ENCODE measurements around the gene TUBA4A. TPM values are rescaled to one million over a fixed set of nuclear protein-coding genes. Genes with fewer than 3 reads are reported as not detected.
"Not testable (repeated sequence)": the region's sequence is repeated elsewhere in the genome, so short reads cannot be mapped to it uniquely, and the experiment has no call there.

The TUBA4A gene
- total RNA-seq, 1 experiment from 2014 or later = not detected

- peak; percentile 83 for DNase-seq (ENCODE audit: low read depth, low spot score)
- in situ Hi-C loops (cut with HindIII; ENCODE audit: low pct_unique_long_range_greater_than_20kb, low sequenced_read_pairs) = no loop called here
These were observed 24.3 kb upstream of the TUBA4A start for GRCh38 chr2:219277703-219278654.

GRCh38 chr2:219274361-219274921 is 20.7 kb upstream of the TUBA4A start:
- DNase-seq (ENCODE audit: low read depth, low spot score) = no peak
- in situ Hi-C loops (cut with HindIII; ENCODE audit: low pct_unique_long_range_greater_than_20kb, low sequenced_read_pairs) = no loop called here

- in situ Hi-C loops (cut with HindIII; ENCODE audit: low pct_unique_long_range_greater_than_20kb, low sequenced_read_pairs) = no loop called here
These were observed 20.2 kb upstream of the TUBA4A start for GRCh38 chr2:219273937-219274336.

GRCh38 chr2:219272995-219273394 is 19.3 kb upstream of the TUBA4A start:
- DNase-seq (ENCODE audit: low read depth, low spot score) = no peak
- in situ Hi-C loops (cut with HindIII; ENCODE audit: low pct_unique_long_range_greater_than_20kb, low sequenced_read_pairs) = no loop called here

More at GRCh38 chr2:219273937-219274336, 20.2 kb upstream of the TUBA4A start:
- no peak for DNase-seq (ENCODE audit: low read depth, low spot score)

- in situ Hi-C loops (cut with HindIII; ENCODE audit: low pct_unique_long_range_greater_than_20kb, low sequenced_read_pairs) = no loop called here
- DNase-seq (ENCODE audit: low read depth, low spot score) = no peak
These were observed 18.6 kb upstream of the TUBA4A start for GRCh38 chr2:219272356-219272755.

- DNase-seq (ENCODE audit: low read depth, low spot score) = no peak
- in situ Hi-C loops (cut with HindIII; ENCODE audit: low pct_unique_long_range_greater_than_20kb, low sequenced_read_pairs) = no loop called here
These were observed 17.3 kb upstream of the TUBA4A start for GRCh38 chr2:219271021-219271420.

GRCh38 chr2:219270055-219270372 is 16.3 kb upstream of the TUBA4A start:
- in situ Hi-C loops (cut with HindIII; ENCODE audit: low pct_unique_long_range_greater_than_20kb, low sequenced_read_pairs) = no loop called here
- DNase-seq (ENCODE audit: low read depth, low spot score) = no peak

GRCh38 chr2:219269362-219270054 is 15.8 kb upstream of the TUBA4A start:
- DNase-seq (ENCODE audit: low read depth, low spot score) = no peak
- in situ Hi-C loops (cut with HindIII; ENCODE audit: low pct_unique_long_range_greater_than_20kb, low sequenced_read_pairs) = no loop called here

- no peak for DNase-seq (ENCODE audit: low read depth, low spot score)
- in situ Hi-C loops (cut with HindIII; ENCODE audit: low pct_unique_long_range_greater_than_20kb, low sequenced_read_pairs) = no loop called here
These were observed 14.6 kb upstream of the TUBA4A start for GRCh38 chr2:219268294-219268693.

GRCh38 chr2:219266886-219267285 is 13.2 kb upstream of the TUBA4A start:
- in situ Hi-C loops (cut with HindIII; ENCODE audit: low pct_unique_long_range_greater_than_20kb, low sequenced_read_pairs) = no loop called here
- no peak for DNase-seq (ENCODE audit: low read depth, low spot score)

GRCh38 chr2:219266232-219266631 is 12.5 kb upstream of the TUBA4A start:
- in situ Hi-C loops (cut with HindIII; ENCODE audit: low pct_unique_long_range_greater_than_20kb, low sequenced_read_pairs) = no loop called here
- DNase-seq (ENCODE audit: low read depth, low spot score) = no peak

GRCh38 chr2:219261024-219261855 is 7.5 kb upstream of the TUBA4A start:
- DNase-seq (ENCODE audit: low read depth, low spot score) = no peak
- in situ Hi-C loops (cut with HindIII; ENCODE audit: low pct_unique_long_range_greater_than_20kb, low sequenced_read_pairs) = no loop called here

GRCh38 chr2:219258942-219259341 is 5.2 kb upstream of the TUBA4A start:
- DNase-seq (ENCODE audit: low read depth, low spot score); in situ Hi-C loops (cut with HindIII; ENCODE audit: low pct_unique_long_range_greater_than_20kb, low sequenced_read_pairs): not testable (repeated sequence)

GRCh38 chr2:219254590-219255201 is 978 bp upstream of the TUBA4A start:
- in situ Hi-C loops (cut with HindIII; ENCODE audit: low pct_unique_long_range_greater_than_20kb, low sequenced_read_pairs) = no loop called here
- no peak for DNase-seq (ENCODE audit: low read depth, low spot score)

GRCh38 chr2:219252900-219253752 is 592 bp downstream of the TUBA4A start, which contains the start of gene TUBA4B:
TSS of gene TUBA4B (plus strand) at chr2:219253243. CDS start at chr2:219253408, 165 bp downstream.
- no peak for DNase-seq (ENCODE audit: low read depth, low spot score)
- in situ Hi-C loops (cut with HindIII; ENCODE audit: low pct_unique_long_range_greater_than_20kb, low sequenced_read_pairs) = no loop called here

- in situ Hi-C loops (cut with HindIII; ENCODE audit: low pct_unique_long_range_greater_than_20kb, low sequenced_read_pairs) = no loop called here
- DNase-seq (ENCODE audit: low read depth, low spot score) = no peak
These were observed 1.2 kb downstream of the TUBA4A start for GRCh38 chr2:219252570-219252899.

- DNase-seq (ENCODE audit: low read depth, low spot score) = no peak
- in situ Hi-C loops (cut with HindIII; ENCODE audit: low pct_unique_long_range_greater_than_20kb, low sequenced_read_pairs) = no loop called here
These were observed 1.6 kb downstream of the TUBA4A start for GRCh38 chr2:219252084-219252483.
